HepG2 (cell line): ENCODE measurements around the gene NEURL2. TPM values are rescaled to one million over a fixed set of nuclear protein-coding genes. Genes with fewer than 3 reads are reported as not detected.

Experiments used
- FOSL2 ChIP-seq: sonication (generic); formaldehyde crosslinking; IDR thresholded peaks from 2 replicates; pipeline ENCODE4 v1.4.0; 2020; ENCODE audit warnings: missing genetic modification reagents
- ISX ChIP-seq: sonication (generic); formaldehyde crosslinking; conservative IDR thresholded peaks from 2 replicates; pipeline ENCODE4 v1.5.0; 2020; ENCODE audit warnings: missing genetic modification reagents
- KDM5B ChIP-seq: sonication (generic); formaldehyde crosslinking; IDR thresholded peaks from 2 replicates; pipeline ENCODE4 v1.4.0; 2020; ENCODE audit warnings: missing genetic modification reagents, mild to moderate bottlenecking, borderline replicate concordance
- KLF15 ChIP-seq: sonication (generic); formaldehyde crosslinking; IDR thresholded peaks from 2 replicates; pipeline ENCODE4 v1.8.1; 2023; ENCODE audit warnings: borderline replicate concordance, mild to moderate bottlenecking, inconsistent platforms, missing genetic modification reagents, mixed read lengths
- MAF1 ChIP-seq: sonication (generic); formaldehyde crosslinking; IDR thresholded peaks from 2 replicates; pipeline ENCODE4 v1.5.0; 2020; ENCODE audit warnings: missing genetic modification reagents, borderline replicate concordance
- POLR2A ChIP-seq, 2 experiments: IDR thresholded peaks; 2 replicates each; pipeline ENCODE4 v1.6.1; 2011; ENCODE audit warnings: low read depth in 2 of 2, low read length in 2 of 2, mild to moderate bottlenecking in 1 of 2, moderate library complexity in 1 of 2; ENCODE audit not compliant: insufficient read depth in 1 of 2
- RXRA ChIP-seq: sonication (generic); formaldehyde crosslinking; IDR thresholded peaks from 2 replicates; pipeline ENCODE4 v1.5.1; 2020; ENCODE audit warnings: missing genetic modification reagents
- SNAPC4 ChIP-seq: sonication (generic); formaldehyde crosslinking; IDR thresholded peaks from 2 replicates; pipeline ENCODE4 v1.4.0; 2020; ENCODE audit warnings: mild to moderate bottlenecking, missing genetic modification reagents
- SRSF1 ChIP-seq: fragments of 200-400 bp; formaldehyde crosslinking; optimal IDR thresholded peaks from 2 replicates; pipeline ENCODE3; 2017; ENCODE audit warnings: mild to moderate bottlenecking, low read depth, low read length, moderate library complexity
- ZBTB4 ChIP-seq: sonication (generic); formaldehyde crosslinking; IDR thresholded peaks from 2 replicates; pipeline ENCODE4 v1.4.0; 2020; ENCODE audit warnings: missing genetic modification reagents, mild to moderate bottlenecking, borderline replicate concordance
- ZNF225 ChIP-seq: sonication (generic); formaldehyde crosslinking; IDR thresholded peaks from 2 replicates; pipeline ENCODE4 v1.4.0; 2020; ENCODE audit warnings: mild to moderate bottlenecking, missing genetic modification reagents
- ZNF281 ChIP-seq: sonication (generic); formaldehyde crosslinking; IDR thresholded peaks from 2 replicates; pipeline ENCODE4 v1.4.0; 2020; ENCODE audit warnings: missing genetic modification reagents, borderline replicate concordance
- ZNF33A ChIP-seq: sonication (generic); formaldehyde crosslinking; IDR thresholded peaks from 2 replicates; pipeline ENCODE4 v1.5.1; 2020; ENCODE audit warnings: missing genetic modification reagents, mild to moderate bottlenecking, moderate library complexity, borderline replicate concordance
- ZNF607 ChIP-seq: sonication (generic); formaldehyde crosslinking; IDR thresholded peaks from 2 replicates; pipeline ENCODE4 v1.5.1; 2020; ENCODE audit warnings: missing genetic modification reagents, mild to moderate bottlenecking, borderline replicate concordance
- ZNF768 ChIP-seq: sonication (generic); formaldehyde crosslinking; IDR thresholded peaks from 2 replicates; pipeline ENCODE4 v1.4.0; 2020; ENCODE audit warnings: missing genetic modification reagents
- ZZZ3 ChIP-seq: sonication (generic); formaldehyde crosslinking; IDR thresholded peaks from 2 replicates; pipeline ENCODE4 v1.4.0; 2020; ENCODE audit warnings: missing genetic modification reagents, mild to moderate bottlenecking, borderline replicate concordance
- polyA plus RNA-seq, 8 experiments: library from polyadenylated mRNA; depleted of rRNA in 3 of 8; stranded (reverse) in 7 of 8; unstranded in 1 of 8; fragments of >200 nt; fragmentation: Illumina TruSeq in 4 of 8; extraction: Trizol in 4 of 8; gene quantifications; 2 replicates each; pipeline versions ENCODE4 v1.2.1 to v1.2.3, GENCODE V29; 2011 to 2016; ENCODE audit warnings: low read depth in 4 of 8, missing spikeins in 1 of 8, mixed read lengths in 1 of 8; ENCODE audit not compliant: insufficient read depth in 1 of 8
- total RNA-seq, 5 experiments: library from RNA; depleted of rRNA; stranded (reverse); fragments of >200 nt; fragmentation: Illumina TruSeq; extraction: Trizol; gene quantifications; 2 replicates each; pipeline ENCODE4 v1.2.3, GENCODE V29; 2016; ENCODE audit warnings: low read depth in 1 of 5

NEURL2 gene
- total and polyA plus RNA-seq, 2 of the 13 experiments (the other 11 are each of a cell fraction or from before 2014, with no cell fraction given), result 7.2 to 9.7 TPM

- TF ChIP-seq ZBTB4 (CRISPR knock-in tag), result 0 out of 2 replicates have a peak, but pooled peaks have one; percentile 20
- peak in 1 of 2 experiments; percentile 34; a peak in 2 of 4 replicates for TF ChIP-seq POLR2A (IDR thresholded peaks at IDR 0.05; ENCODE audit: insufficient read depth in 1 of 2, low read depth in 2 of 2, low read length in 2 of 2)
- TF ChIP-seq ZNF768, result peak; percentile 14; the same call in 1 of the 2 replicates
- 0 out of 2 replicates have a peak, but pooled peaks have one; percentile 5 for TF ChIP-seq MAF1 (CRISPR knock-in tag)
- TF ChIP-seq ZNF607, result 0 out of 2 replicates have a peak, but pooled peaks have one; percentile 67
- no peak for TF ChIP-seq SRSF1
- TF ChIP-seq ZNF33A (CRISPR knock-in tag), result no peak
- no peak for TF ChIP-seq ISX (CRISPR knock-in tag)
- TF ChIP-seq ZZZ3 (CRISPR knock-in tag), result no peak
- no peak for TF ChIP-seq SNAPC4
- TF ChIP-seq KDM5B (CRISPR knock-in tag), result 0 out of 2 replicates have a peak, but pooled peaks have one; percentile 48
- no peak for TF ChIP-seq KLF15
- peak; percentile 45; the same call in 1 of the 2 replicates for TF ChIP-seq ZNF281 (CRISPR knock-in tag)
- no peak for TF ChIP-seq FOSL2
- peak; percentile 24; the same call in 1 of the 2 replicates for TF ChIP-seq ZNF225
- peak; percentile 44; the same call in 1 of the 2 replicates for TF ChIP-seq RXRA (CRISPR knock-in tag)
These were observed 13.8 kb upstream of the NEURL2 start (continued) for GRCh38 chr20:45904583-45905504.
